MM.1S (cell line): ENCODE data around the gene STIM1.

Experiments used
- DNase-seq: peaks from one replicate; pipeline ENCODE4 v3.0.0-alpha.2; 2015
- H2AFZ ChIP-seq: fragments of 300-600 bp; sonication (generic); 2 replicates; pipeline ENCODE4 v1.6.0; 2016; ENCODE audit warnings: antibody characterized with exemption, low read length
- H3F3A ChIP-seq: fragments of 300-600 bp; sonication (generic); 2 replicates; pipeline ENCODE4 v1.6.1; 2016; ENCODE audit warnings: mild to moderate bottlenecking, antibody characterized with exemption, low read length, moderate library complexity, mixed read lengths; ENCODE audit not compliant: insufficient read depth
- H3K27ac ChIP-seq: fragments of 300-600 bp; sonication (generic); 2 replicates; pipeline ENCODE4 v1.5.1; 2016; ENCODE audit warnings: mild to moderate bottlenecking, low read length
- H3K27me3 ChIP-seq: fragments of 300-600 bp; sonication (generic); replicated peaks from 2 replicates; pipeline ENCODE4 v1.6.0; 2016; ENCODE audit warnings: low read length; ENCODE audit not compliant: insufficient read depth
- H3K36me3 ChIP-seq: fragments of 300-600 bp; sonication (generic); replicated peaks from 2 replicates; pipeline ENCODE4 v1.6.1; 2016; ENCODE audit warnings: mild to moderate bottlenecking, low read length, mixed read lengths; ENCODE audit not compliant: insufficient read depth
- H3K4me1 ChIP-seq: fragments of 300-600 bp; sonication (generic); 2 replicates; pipeline ENCODE4 v1.6.1; 2016; ENCODE audit warnings: low read length, mixed read lengths
- H3K4me2 ChIP-seq: fragments of 300-600 bp; sonication (generic); 2 replicates; pipeline ENCODE4 v1.6.0; 2016; ENCODE audit warnings: low read depth, low read length
- H3K4me3 ChIP-seq: fragments of 300-600 bp; sonication (generic); 2 replicates; pipeline ENCODE4 v1.5.1; 2016; ENCODE audit warnings: low read length, mixed read lengths
- H3K79me2 ChIP-seq: fragments of 300-600 bp; sonication (generic); 2 replicates; pipeline ENCODE4 v1.6.1; 2016; ENCODE audit warnings: mixed run types, low read length, mixed read lengths
- H3K9ac ChIP-seq: fragments of 300-600 bp; sonication (generic); 2 replicates; pipeline ENCODE4 v1.6.1; 2016; ENCODE audit warnings: low read length, mixed read lengths
- H3K9me2 ChIP-seq: fragments of 300-600 bp; sonication (generic); replicated peaks from 2 replicates; pipeline ENCODE4 v1.6.1; 2016; ENCODE audit warnings: mild to moderate bottlenecking, low read length, mixed read lengths; ENCODE audit not compliant: insufficient read depth
- H3K9me3 ChIP-seq: fragments of 300-600 bp; sonication (generic); replicated peaks from 2 replicates; pipeline ENCODE4 v1.6.1; 2016; ENCODE audit warnings: mild to moderate bottlenecking, low read length, mixed read lengths; ENCODE audit not compliant: insufficient read depth
- H4K20me1 ChIP-seq: fragments of 300-600 bp; sonication (generic); 2 replicates; pipeline ENCODE4 v1.6.1; 2016; ENCODE audit warnings: mild to moderate bottlenecking, low read length, moderate library complexity, mixed read lengths; ENCODE audit not compliant: insufficient read depth
- CTCF ChIP-seq: fragments of 300-600 bp; sonication (generic); IDR thresholded peaks from 2 replicates; pipeline ENCODE4 v1.5.1; 2016; ENCODE audit warnings: antibody characterized with exemption, low read length, mixed read lengths
- EZH2 ChIP-seq: fragments of 300-600 bp; sonication (generic); optimal IDR thresholded peaks from 2 replicates; pipeline ENCODE3; 2017; ENCODE audit warnings: low read depth, mild to moderate bottlenecking, antibody characterized with exemption, low read length, mixed read lengths
- EZH2phosphoT487 ChIP-seq: fragments of 300-600 bp; sonication (generic); IDR thresholded peaks from 2 replicates; pipeline ENCODE4 v1.6.1; 2018; ENCODE audit warnings: antibody characterized with exemption, low read length

STIM1 gene

GRCh38 chr11:3890806-3891205 is 35.3 kb downstream of the STIM1 start:
- 0 out of 2 replicates have a peak, but pooled peaks cover 3% of the 10 kb centered on the region for H3K4me1 ChIP-seq
- no peaks in the 10 kb centered on the region for H3K27me3 ChIP-seq
- no peak overlapping the region for H2AFZ ChIP-seq
- no peaks in the 10 kb centered on the region for H3K9me2 ChIP-seq
- peaks cover 87% of the 10 kb centered on the region for H3K79me2 ChIP-seq
- H3K27ac ChIP-seq: no peak overlapping the region
- peaks cover 4% of the 10 kb centered on the region; the same call in 1 of the 2 replicates for H4K20me1 ChIP-seq
- DNase-seq: no peak
- no peaks in the 10 kb centered on the region for H3K9me3 ChIP-seq
- H3K4me3 ChIP-seq: no peak overlapping the region
- TF ChIP-seq EZH2phosphoT487: no peak
- no peak for TF ChIP-seq EZH2
- no peak for TF ChIP-seq CTCF
- no peak overlapping the region for H3K4me2 ChIP-seq
- H3K36me3 ChIP-seq: no peaks in the 10 kb centered on the region
- no peaks in the 10 kb centered on the region for H3F3A ChIP-seq
- H3K9ac ChIP-seq: no peak overlapping the region

- Histone ChIP-seq H3K36me3 (no peaks in the 10 kb centered on the region), H3K4me3 (no peak overlapping the region), H3F3A (no peaks in the 10 kb centered on the region), H3K79me2 (peaks cover 89% of the 10 kb centered on the region), H3K27me3 (no peaks in the 10 kb centered on the region), H3K9me3 (no peaks in the 10 kb centered on the region), H3K9ac (no peak overlapping the region), H3K27ac (no peak overlapping the region), H2AFZ (no peak overlapping the region), H3K9me2 (no peaks in the 10 kb centered on the region), H3K4me2 (no peak overlapping the region), H4K20me1 (peaks cover 4% of the 10 kb centered on the region; the same call in 1 of the 2 replicates), H3K4me1 (0 out of 2 replicates have a peak, but pooled peaks cover 3% of the 10 kb centered on the region)
- TF ChIP-seq EZH2phosphoT487 (no peak), CTCF (no peak), EZH2 (no peak)
- no peak for DNase-seq
Measured at GRCh38 chr11:3891751-3892150, 36.3 kb downstream of the STIM1 start.

- H3K27me3 ChIP-seq: no peaks in the 10 kb centered on the region
- peaks cover 4% of the 10 kb centered on the region; the same call in 1 of the 2 replicates for H4K20me1 ChIP-seq
- H3K27ac ChIP-seq: no peak overlapping the region
- H3K36me3 ChIP-seq: no peaks in the 10 kb centered on the region
- H3K4me3 ChIP-seq: no peak overlapping the region
- no peaks in the 10 kb centered on the region for H3K9me2 ChIP-seq
- no peaks in the 10 kb centered on the region for H3K9me3 ChIP-seq
- H3K79me2 ChIP-seq: peaks cover 89% of the 10 kb centered on the region
- 0 out of 2 replicates have a peak, but pooled peaks cover 3% of the 10 kb centered on the region for H3K4me1 ChIP-seq
- no peak overlapping the region for H2AFZ ChIP-seq
- no peaks in the 10 kb centered on the region for H3F3A ChIP-seq
- TF ChIP-seq EZH2 (no peak), CTCF (no peak), EZH2phosphoT487 (no peak)
- no peak for DNase-seq
- no peak overlapping the region for H3K4me2 ChIP-seq
- H3K9ac ChIP-seq: no peak overlapping the region
Measured at GRCh38 chr11:3892156-3892555, 36.7 kb downstream of the STIM1 start.
